Esophagus squamous epithelium (tissue), 4 donors: ENCODE measurements around the gene AMH.

Experiments used
- POLR2A ChIP-seq, 4 donors: fragments of 450-650 bp; IDR thresholded peaks; one replicate each; pipeline ENCODE4 v1.6.1; 2017; ENCODE audit warnings: antibody characterized with exemption in 4 of 4, mild to moderate bottlenecking in 4 of 4, moderate library complexity in 3 of 4
- TF ChIP-seq, protein P1 (sequence below), 6 experiments: fragments of 450-650 bp in 4 of 6; fragments of 200-600 bp in 2 of 6; sonication (generic) in 2 of 6; IDR thresholded peaks; one replicate each; pipeline ENCODE4 v1.5.1; 2016 to 2019; ENCODE audit warnings: antibody characterized with exemption in 6 of 6, mild to moderate bottlenecking in 4 of 6, moderate library complexity in 4 of 6

GRCh38 chr19:2280633-2281264 lies 31.6 kb downstream of the AMH start:
- no peak for TF ChIP-seq POLR2A (IDR thresholded peaks at IDR 0.05)
- TF ChIP-seq, protein P1, sequence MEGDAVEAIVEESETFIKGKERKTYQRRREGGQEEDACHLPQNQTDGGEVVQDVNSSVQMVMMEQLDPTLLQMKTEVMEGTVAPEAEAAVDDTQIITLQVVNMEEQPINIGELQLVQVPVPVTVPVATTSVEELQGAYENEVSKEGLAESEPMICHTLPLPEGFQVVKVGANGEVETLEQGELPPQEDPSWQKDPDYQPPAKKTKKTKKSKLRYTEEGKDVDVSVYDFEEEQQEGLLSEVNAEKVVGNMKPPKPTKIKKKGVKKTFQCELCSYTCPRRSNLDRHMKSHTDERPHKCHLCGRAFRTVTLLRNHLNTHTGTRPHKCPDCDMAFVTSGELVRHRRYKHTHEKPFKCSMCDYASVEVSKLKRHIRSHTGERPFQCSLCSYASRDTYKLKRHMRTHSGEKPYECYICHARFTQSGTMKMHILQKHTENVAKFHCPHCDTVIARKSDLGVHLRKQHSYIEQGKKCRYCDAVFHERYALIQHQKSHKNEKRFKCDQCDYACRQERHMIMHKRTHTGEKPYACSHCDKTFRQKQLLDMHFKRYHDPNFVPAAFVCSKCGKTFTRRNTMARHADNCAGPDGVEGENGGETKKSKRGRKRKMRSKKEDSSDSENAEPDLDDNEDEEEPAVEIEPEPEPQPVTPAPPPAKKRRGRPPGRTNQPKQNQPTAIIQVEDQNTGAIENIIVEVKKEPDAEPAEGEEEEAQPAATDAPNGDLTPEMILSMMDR (IDR thresholded peaks at IDR 0.05), result no peak
